ENCODE data around the gene SRBD1.

- TF ChIP-seq CTCF (IDR thresholded peaks at IDR 0.05) (no peak), ZFX (IDR thresholded peaks at IDR 0.05; ENCODE audit: borderline replicate concordance) (no peak)
These were observed 27.1 kb downstream of the SRBD1 start for GRCh38 chr2:45583977-45584376.

All from 22Rv1 (cell line).